Stomach (tissue), 4 donors: ENCODE data around the gene GCNA.

Experiments
- POLR2A ChIP-seq, 4 donors: fragments of 450-650 bp; IDR thresholded peaks; one replicate each; pipeline ENCODE4 v1.6.1; 2016; ENCODE audit warnings: antibody characterized with exemption in 4 of 4, control low read depth in 2 of 4, mild to moderate bottlenecking in 1 of 4, moderate library complexity in 1 of 4
- POLR2AphosphoS5 ChIP-seq, 3 donors: sonication (generic); formaldehyde crosslinking; IDR thresholded peaks; one replicate each; pipeline ENCODE4 v1.6.1; 2016; ENCODE audit warnings: antibody characterized with exemption in 3 of 3
- TF ChIP-seq, protein P1 (sequence below), 7 experiments: fragments of 450-650 bp in 4 of 7; fragments of 200-600 bp in 3 of 7; sonication (generic) in 3 of 7; IDR thresholded peaks; one replicate each; pipeline ENCODE4 v1.5.1; 2016 to 2019; ENCODE audit warnings: antibody characterized with exemption in 7 of 7, control low read depth in 2 of 7, mild to moderate bottlenecking in 1 of 7

GRCh38 chrX:71637848-71638247 is 59.6 kb downstream of the GCNA start:
- TF ChIP-seq, protein P1, sequence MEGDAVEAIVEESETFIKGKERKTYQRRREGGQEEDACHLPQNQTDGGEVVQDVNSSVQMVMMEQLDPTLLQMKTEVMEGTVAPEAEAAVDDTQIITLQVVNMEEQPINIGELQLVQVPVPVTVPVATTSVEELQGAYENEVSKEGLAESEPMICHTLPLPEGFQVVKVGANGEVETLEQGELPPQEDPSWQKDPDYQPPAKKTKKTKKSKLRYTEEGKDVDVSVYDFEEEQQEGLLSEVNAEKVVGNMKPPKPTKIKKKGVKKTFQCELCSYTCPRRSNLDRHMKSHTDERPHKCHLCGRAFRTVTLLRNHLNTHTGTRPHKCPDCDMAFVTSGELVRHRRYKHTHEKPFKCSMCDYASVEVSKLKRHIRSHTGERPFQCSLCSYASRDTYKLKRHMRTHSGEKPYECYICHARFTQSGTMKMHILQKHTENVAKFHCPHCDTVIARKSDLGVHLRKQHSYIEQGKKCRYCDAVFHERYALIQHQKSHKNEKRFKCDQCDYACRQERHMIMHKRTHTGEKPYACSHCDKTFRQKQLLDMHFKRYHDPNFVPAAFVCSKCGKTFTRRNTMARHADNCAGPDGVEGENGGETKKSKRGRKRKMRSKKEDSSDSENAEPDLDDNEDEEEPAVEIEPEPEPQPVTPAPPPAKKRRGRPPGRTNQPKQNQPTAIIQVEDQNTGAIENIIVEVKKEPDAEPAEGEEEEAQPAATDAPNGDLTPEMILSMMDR (IDR thresholded peaks at IDR 0.05): no peak
- TF ChIP-seq POLR2AphosphoS5 (IDR thresholded peaks at IDR 0.05) (no peak), POLR2A (IDR thresholded peaks at IDR 0.05) (no peak)
